Gastrocnemius medialis (tissue), 4 donors: ENCODE results near the gene HERC4.

ENCODE experiments used
- CTCF ChIP-seq, 5 experiments: fragments of 450-650 bp in 3 of 5; fragments of 200-600 bp in 2 of 5; sonication (generic) in 2 of 5; IDR thresholded peaks in 4 of 5; conservative IDR thresholded peaks in 1 of 5; 1 replicate in 4 of 5; 2 replicates in 1 of 5; pipeline ENCODE4 v1.5.1; 2016 to 2019; ENCODE audit warnings: antibody characterized with exemption in 5 of 5, mild to moderate bottlenecking in 3 of 5, moderate library complexity in 3 of 5
- POLR2A ChIP-seq, 2 donors: fragments of 450-650 bp; IDR thresholded peaks; one replicate each; pipeline ENCODE4 v1.6.1; 2017; ENCODE audit warnings: antibody characterized with exemption in 2 of 2, mild to moderate bottlenecking in 2 of 2, moderate library complexity in 2 of 2

GRCh38 chr10:68090586-68090985, 15.5 kb upstream of the HERC4 start:
- no peak for TF ChIP-seq CTCF (IDR thresholded peaks at IDR 0.05 in 4 of 5, conservative IDR thresholded peaks at IDR 0.05 in 1 of 5)
- TF ChIP-seq POLR2A (IDR thresholded peaks at IDR 0.05): no peak
